Spinal cord (tissue), 10 donors: ENCODE results near the gene VIPR1. TPM values are rescaled to one million over a fixed set of nuclear protein-coding genes. Genes with fewer than 3 reads are reported as not detected.

Experiments
- DNase-seq, 6 donors: peaks; one replicate each; pipeline versions ENCODE4 v3.0.0 to v3.0.0-alpha.2; 2013 to 2015; ENCODE audit warnings: low spot score in 6 of 6, low read depth in 4 of 6
- H3K27ac ChIP-seq: one replicate; pipeline ENCODE4 v1.5.1; 2013; ENCODE audit warnings: low read depth, low read length, control low read depth
- H3K27me3 ChIP-seq: one replicate; pipeline ENCODE4 v1.6.1; 2013; ENCODE audit warnings: low read length; ENCODE audit not compliant: control insufficient read depth, insufficient read depth
- H3K36me3 ChIP-seq: one replicate; pipeline ENCODE4 v1.6.1; 2013; ENCODE audit warnings: low read length; ENCODE audit not compliant: control insufficient read depth, insufficient read depth
- H3K4me1 ChIP-seq: one replicate; pipeline ENCODE4 v1.6.1; 2013; ENCODE audit warnings: low read length; ENCODE audit not compliant: control insufficient read depth, insufficient read depth
- H3K4me3 ChIP-seq: one replicate; pipeline ENCODE4 v1.5.1; 2013; ENCODE audit warnings: low read depth, low read length, control low read depth
- H3K9me3 ChIP-seq: one replicate; pipeline ENCODE4 v1.6.1; 2013; ENCODE audit warnings: low read length; ENCODE audit not compliant: control insufficient read depth, insufficient read depth
- WGBS: methylation state at CpG from one replicate; pipeline ENCODE4 v1.1.5; 2013; ENCODE audit warnings: missing lambda C conversion rate; ENCODE audit not compliant: insufficient coverage; 5-methylcytosine and 5-hydroxymethylcytosine counted together
- polyA plus RNA-seq, 2 donors: library from polyadenylated mRNA; unstranded; fragments of 120-200 nt; gene quantifications; one replicate each; pipeline ENCODE4 v1.2.1, GENCODE V29; 2013; ENCODE audit not compliant: insufficient read length in 2 of 2
- total RNA-seq, 2 donors: library from RNA; depleted of rRNA in 1 of 2; stranded (reverse); fragments of 120-200 nt in 1 of 2; fragments of >200 nt in 1 of 2; gene quantifications; one replicate each; pipeline versions ENCODE4 v1.2.3 to v1.2.4, GENCODE V29; 2013 to 2014
- donor health status: healthy.

The VIPR1 gene
- total and polyA plus RNA-seq, 4 donors, result 1.4 to 2.5 (median 1.8) TPM

DNA sequence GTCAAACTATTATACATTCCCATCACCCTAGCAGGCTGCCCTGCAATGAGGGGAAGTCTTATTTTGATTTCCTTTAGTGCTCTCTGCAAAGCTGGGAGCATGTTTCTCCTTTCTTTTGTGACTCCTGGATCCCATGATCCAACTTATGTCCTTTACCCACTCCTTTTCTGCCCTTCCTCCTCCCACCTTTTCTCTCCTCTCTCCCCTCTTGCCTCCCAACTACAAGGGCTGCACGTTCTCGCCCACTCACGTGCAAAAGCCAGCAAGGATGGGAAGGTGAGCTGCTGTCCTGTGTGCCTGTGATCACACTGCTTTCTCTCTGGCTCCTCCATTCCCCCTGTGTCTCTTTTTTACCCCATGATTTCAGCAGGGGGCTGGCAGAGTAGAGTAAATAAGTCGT, 6.1 kb downstream of the VIPR1 start:
- Histone ChIP-seq H3K9me3 (no peaks in the 10 kb centered on the region), H3K27me3 (no peaks in the 10 kb centered on the region), H3K4me3 (no peak overlapping the region), H3K27ac (no peak overlapping the region), H3K36me3 (no peaks in the 10 kb centered on the region), H3K4me1 (no peaks in the 10 kb centered on the region)
- WGBS, result 56% methylated on average over 3 of the region's 4 CpGs
- DNase-seq, result no peak

DNA sequence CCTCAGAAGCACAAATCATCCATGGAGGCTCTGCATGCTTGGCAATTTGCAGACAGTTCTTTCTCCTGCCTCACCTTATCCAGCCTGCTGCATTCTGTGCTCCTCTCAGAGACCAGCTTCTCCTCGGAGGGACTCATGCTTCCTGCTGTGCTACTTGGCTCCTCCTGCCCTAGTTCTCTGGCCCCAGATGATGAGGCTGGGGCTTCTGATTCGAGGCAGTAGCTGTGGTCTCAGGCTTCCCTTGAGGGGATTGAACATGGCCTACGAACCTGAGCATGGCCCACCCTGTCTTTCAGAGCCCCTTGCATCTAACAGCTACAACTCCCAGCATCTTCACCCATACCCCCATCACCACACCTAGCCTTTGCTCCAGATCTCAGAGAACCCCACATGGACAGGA, 6.7 kb downstream of the VIPR1 start:
- no peak for DNase-seq
- Histone ChIP-seq H3K36me3 (no peaks in the 10 kb centered on the region), H3K4me3 (no peak overlapping the region), H3K27me3 (no peaks in the 10 kb centered on the region), H3K9me3 (no peaks in the 10 kb centered on the region), H3K4me1 (no peaks in the 10 kb centered on the region), H3K27ac (no peak overlapping the region)
- 63% methylated on average over 3 of the region's 3 CpGs for WGBS

DNA sequence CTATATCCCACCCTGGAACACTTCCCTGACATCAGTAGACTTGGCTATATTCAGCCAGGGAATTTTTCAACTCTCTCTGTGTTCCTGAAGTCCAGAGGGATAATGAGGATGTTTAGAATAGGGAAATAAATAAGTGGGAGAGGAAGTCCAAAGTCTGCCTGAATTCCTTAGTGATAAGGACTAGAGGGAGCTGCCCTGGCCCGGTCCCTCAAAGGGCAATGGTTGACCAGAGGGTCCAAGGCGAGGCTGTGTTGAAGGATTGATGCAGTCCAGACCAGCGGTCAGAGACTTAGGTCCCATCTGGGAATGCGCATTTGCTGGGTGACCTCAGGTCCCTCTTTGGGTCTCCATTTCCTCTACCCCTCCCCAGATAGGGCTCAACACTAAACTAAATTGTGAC, 7.9 kb downstream of the VIPR1 start:
- no peak for DNase-seq
- Histone ChIP-seq H3K27me3 (no peaks in the 10 kb centered on the region), H3K27ac (no peak overlapping the region), H3K36me3 (no peaks in the 10 kb centered on the region), H3K4me1 (no peaks in the 10 kb centered on the region), H3K9me3 (no peaks in the 10 kb centered on the region), H3K4me3 (no peak overlapping the region)
- WGBS, result 96% methylated on average over 4 of the region's 4 CpGs

DNA sequence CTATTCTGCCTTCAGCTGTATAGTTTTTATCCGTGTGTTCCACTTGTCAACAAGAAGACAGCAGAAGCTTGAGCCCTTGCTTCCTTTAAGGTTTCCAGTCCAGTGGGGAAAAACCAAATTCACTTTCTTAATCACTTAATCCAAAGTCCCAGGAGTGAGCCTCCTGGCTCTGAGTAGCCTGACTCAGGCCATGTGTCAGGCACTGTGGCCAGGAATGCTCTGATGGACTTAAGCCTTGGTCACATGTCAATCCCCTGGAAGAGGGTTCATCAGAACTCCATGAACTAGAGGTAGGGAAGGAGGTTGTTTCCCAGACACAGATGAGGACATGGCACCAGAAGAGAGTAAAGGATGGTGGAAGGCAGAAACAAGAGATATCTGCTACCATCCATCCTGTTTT, 8.8 kb downstream of the VIPR1 start:
- Histone ChIP-seq H3K4me1 (no peaks in the 10 kb centered on the region), H3K36me3 (no peaks in the 10 kb centered on the region), H3K4me3 (no peak overlapping the region), H3K27ac (no peak overlapping the region), H3K27me3 (no peaks in the 10 kb centered on the region), H3K9me3 (no peaks in the 10 kb centered on the region)
- WGBS, result 89% methylated on average over 1 of the region's 1 CpG
- DNase-seq, result no peak

DNA sequence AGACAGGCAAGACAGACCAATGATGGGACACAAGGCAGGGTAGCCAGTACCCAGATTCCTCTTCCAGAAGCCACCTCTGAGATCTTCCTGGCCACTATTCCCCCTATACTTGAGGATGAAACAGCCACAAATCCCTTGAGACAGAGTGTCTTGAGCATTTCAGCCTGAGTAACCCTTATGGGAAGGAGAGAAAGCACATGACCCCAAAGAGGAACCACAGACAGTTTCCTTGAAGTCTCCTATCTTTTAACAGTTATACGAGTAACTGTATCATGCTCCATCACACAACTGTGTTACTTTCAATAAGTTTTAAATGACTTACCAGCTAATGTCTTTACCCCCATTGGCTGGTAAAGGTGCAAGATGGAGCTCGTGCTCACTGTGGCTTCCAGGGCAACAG, 9.3 kb downstream of the VIPR1 start:
- H3K4me1 ChIP-seq, result no peaks in the 10 kb centered on the region
- no peak for DNase-seq
- no peaks in the 10 kb centered on the region for H3K9me3 ChIP-seq
- H3K27me3 ChIP-seq, result no peaks in the 10 kb centered on the region
- no peaks in the 10 kb centered on the region for H3K36me3 ChIP-seq
- H3K4me3 ChIP-seq, result no peak overlapping the region
- no peak overlapping the region for H3K27ac ChIP-seq
- WGBS, result 57% methylated on average over 1 of the region's 2 CpGs

DNA sequence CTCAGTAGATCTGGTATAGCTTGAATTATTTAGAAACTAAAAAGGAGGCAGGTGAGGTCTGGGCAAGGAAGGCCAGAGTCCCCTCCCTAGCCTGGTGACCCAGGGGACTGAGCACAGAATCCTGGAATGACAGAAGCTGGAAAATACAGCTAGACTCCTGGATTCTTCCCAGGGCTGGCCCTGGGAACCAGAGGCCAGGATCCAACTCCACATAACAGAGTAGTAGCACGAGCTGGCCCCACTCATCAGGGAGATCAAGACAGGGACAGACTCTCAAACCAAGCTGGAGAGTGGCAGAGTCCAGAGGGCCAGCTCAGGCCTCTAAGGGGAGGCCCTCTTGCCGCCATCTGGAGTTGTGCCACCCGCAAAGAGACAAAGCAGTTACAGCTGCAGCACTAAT, 10.7 kb downstream of the VIPR1 start:
- Histone ChIP-seq H3K4me3 (no peak overlapping the region), H3K27me3 (no peaks in the 10 kb centered on the region), H3K4me1 (no peaks in the 10 kb centered on the region), H3K36me3 (no peaks in the 10 kb centered on the region), H3K9me3 (no peaks in the 10 kb centered on the region), H3K27ac (no peak overlapping the region)
- 69% methylated on average over 3 of the region's 3 CpGs for WGBS
- DNase-seq, result no peak

DNA sequence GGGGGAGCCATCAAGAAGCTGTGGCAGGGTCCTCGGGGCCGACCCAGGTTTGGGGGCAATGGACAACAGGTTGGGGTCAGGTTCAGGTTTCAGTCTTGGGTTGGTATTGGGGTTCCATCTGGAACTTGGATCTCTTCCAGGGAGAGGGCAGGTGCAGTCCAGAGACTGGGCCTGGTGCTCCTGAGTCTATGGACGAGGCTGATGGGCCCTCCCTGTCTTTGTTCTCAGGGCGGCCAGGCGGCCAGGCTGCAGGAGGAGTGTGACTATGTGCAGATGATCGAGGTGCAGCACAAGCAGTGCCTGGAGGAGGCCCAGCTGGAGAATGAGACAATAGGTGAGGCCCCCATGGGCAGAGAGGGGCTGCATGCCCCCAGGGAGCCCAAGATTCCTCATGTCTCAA, 11.1 kb downstream of the VIPR1 start:
- no peaks in the 10 kb centered on the region for H3K27me3 ChIP-seq
- 86% methylated on average over 6 of the region's 6 CpGs for WGBS
- no peak for DNase-seq
- no peak overlapping the region for H3K4me3 ChIP-seq
- no peaks in the 10 kb centered on the region for H3K36me3 ChIP-seq
- no peak overlapping the region for H3K27ac ChIP-seq
- H3K9me3 ChIP-seq, result no peaks in the 10 kb centered on the region
- H3K4me1 ChIP-seq, result no peaks in the 10 kb centered on the region

DNA sequence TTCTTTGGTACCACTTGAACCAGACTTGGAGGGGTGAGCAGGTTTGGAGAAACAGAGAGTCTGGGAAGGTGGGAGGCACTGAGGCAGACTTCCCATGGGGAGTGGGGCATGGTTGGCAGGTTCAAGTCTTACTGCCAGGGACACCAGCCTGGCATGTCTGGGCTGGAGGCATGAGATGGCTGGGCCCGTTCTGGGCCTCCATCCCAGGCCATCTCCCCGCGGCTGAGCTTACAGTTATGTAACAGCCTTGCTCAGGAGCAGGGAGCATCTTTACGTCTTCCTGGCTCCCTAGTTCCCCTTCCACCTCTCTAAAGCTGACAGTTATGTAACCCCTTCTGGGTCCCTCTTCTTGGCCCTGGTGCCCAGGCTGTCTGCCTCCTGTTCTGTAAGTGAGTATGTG, 12.4 kb downstream of the VIPR1 start:
- Histone ChIP-seq H3K4me1 (no peaks in the 10 kb centered on the region), H3K36me3 (no peaks in the 10 kb centered on the region), H3K27ac (no peak overlapping the region), H3K9me3 (no peaks in the 10 kb centered on the region), H3K27me3 (no peaks in the 10 kb centered on the region), H3K4me3 (no peak overlapping the region)
- DNase-seq, result no peak
- WGBS, result 93% methylated on average over 3 of the region's 4 CpGs

DNA sequence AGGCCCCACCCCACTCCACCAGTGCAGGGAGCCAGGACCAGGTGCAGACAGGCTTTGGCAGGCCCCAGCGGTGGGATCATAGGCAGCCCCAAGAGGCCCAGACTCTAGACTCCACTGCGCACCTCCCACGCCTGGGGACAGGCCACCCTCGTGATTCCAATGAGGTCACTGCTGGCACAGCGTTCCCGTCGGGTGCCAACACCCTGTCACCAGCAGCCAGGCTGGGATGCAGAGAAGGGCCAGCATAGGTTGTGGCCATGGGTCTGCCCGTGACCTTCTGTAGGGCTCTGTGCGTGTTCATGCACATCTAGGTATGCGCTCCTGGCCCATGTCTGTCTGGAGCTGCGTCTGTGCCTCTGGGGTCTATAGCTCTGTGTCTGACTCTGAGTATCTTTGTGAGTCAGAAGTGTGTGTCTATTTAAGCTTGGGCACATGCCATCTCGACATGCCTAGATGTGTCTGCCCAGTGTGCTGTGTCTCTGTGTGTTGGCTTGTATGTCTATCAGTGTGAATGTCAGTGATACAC, 13.0 kb downstream of the VIPR1 start:
- DNase-seq, result no peak
- Histone ChIP-seq H3K27me3 (no peaks in the 10 kb centered on the region), H3K36me3 (no peaks in the 10 kb centered on the region), H3K4me1 (no peaks in the 10 kb centered on the region), H3K4me3 (no peak overlapping the region), H3K27ac (no peak overlapping the region), H3K9me3 (no peaks in the 10 kb centered on the region)
- 85% methylated on average over 12 of the region's 12 CpGs for WGBS

DNA sequence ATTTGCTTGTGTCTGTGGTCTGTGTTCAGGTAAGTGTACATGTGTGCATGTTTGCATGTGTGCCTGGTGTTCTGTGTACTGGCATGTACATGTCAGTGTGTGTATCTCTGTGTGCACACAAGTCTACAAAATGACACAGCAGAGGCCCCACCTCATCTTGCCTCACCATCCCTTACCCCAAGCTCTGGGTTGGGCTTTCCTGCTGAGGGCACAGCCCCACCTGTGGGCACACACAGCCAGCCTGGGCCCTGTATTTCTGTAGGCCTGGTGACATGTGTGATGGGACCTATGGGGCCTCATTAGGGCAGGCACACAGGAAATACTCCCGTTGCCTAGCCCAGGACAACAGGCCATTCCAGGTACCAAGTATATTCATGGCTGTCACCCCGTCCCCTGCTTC, 13.5 kb downstream of the VIPR1 start:
- WGBS, result 88% methylated on average over 2 of the region's 2 CpGs
- no peaks in the 10 kb centered on the region for H3K9me3 ChIP-seq
- H3K27ac ChIP-seq, result no peak overlapping the region
- no peaks in the 10 kb centered on the region for H3K27me3 ChIP-seq
- no peak overlapping the region for H3K4me3 ChIP-seq
- DNase-seq, result no peak
- no peaks in the 10 kb centered on the region for H3K36me3 ChIP-seq
- no peaks in the 10 kb centered on the region for H3K4me1 ChIP-seq
